IMR-90 (cell line): ENCODE measurements around the gene PROCR.

ENCODE experiments used
- CTCF ChIP-seq: conservative IDR thresholded peaks from 2 replicates; pipeline ENCODE4 v1.5.1; 2012; ENCODE audit warnings: mild to moderate bottlenecking, low read depth, low read length, improper control_type of control experiment
- POLR2A ChIP-seq: IDR thresholded peaks from 2 replicates; pipeline ENCODE4 v1.6.1; 2012; ENCODE audit warnings: mild to moderate bottlenecking, low read depth, low read length
- RAD21 ChIP-seq: IDR thresholded peaks from 2 replicates; pipeline ENCODE4 v1.6.1; 2012; ENCODE audit warnings: low read length, improper control_type of control experiment
- RFX5 ChIP-seq: IDR thresholded peaks from 2 replicates; pipeline ENCODE4 v1.8.0; 2012; ENCODE audit warnings: low read depth, mild to moderate bottlenecking, low read length, moderate library complexity

- no peak; the same call in 1 of the 2 replicates for TF ChIP-seq POLR2A
- TF ChIP-seq CTCF = peak; percentile 86
- no peak for TF ChIP-seq RFX5
- TF ChIP-seq RAD21 = peak; percentile 92
These were observed 26.7 kb upstream of the PROCR start for GRCh38 chr20:35145141-35145564.
